ENCODE measurements around the gene ADGRL3.

Gene ADGRL3

DNA sequence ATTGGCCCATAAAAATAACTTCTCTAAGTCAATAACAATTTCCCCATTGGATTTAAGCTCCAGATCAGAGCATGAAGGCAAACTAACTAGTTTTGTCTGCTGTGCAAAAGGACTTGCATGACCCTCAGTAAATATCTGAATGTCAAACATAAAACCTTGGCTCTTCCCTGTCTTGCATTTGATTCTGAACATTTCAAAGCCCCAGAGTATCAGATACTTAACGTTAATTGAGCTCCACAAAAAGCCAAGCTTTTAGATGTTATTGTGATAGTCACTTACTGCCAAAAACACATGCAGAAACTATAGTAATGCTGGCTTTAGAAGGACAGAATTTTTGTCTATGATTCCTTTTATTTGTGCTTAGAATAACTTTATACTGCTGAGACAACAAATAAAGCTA, 664.2 kb downstream of the ADGRL3 start:
- H3K4me3 ChIP-seq (ENCODE audit: low read depth, low read length), result no peak overlapping the region

DNA sequence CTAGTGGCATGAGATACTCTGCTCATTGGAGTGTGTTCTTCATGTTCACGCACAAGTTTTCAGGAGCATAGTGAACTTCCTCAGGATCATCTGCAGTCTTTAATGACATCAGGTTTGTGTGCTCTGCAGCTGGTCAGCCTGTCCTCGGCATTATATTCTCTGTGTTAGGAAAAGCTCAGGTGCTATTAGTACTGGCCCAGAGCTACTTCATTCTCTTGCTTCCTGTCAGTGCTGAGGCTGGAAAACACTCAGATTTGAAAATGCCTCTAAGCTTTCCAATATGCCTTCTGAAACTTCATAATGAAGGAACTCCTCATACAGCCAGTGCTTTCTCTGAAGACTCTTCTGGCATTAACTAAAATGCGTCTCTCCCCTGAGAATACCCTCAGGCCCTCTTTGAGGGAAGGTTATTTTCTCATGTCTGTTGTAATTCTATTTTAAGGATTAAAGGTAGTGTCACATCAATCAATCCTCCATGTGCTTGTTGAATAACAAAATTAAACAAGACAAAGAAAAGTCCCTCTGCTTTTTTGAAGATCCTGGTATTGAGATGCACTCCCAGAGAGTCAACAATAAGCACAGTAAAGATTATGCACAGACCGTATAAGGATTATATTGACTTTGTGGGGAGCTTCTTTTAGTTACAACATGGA, 666.4 kb downstream of the ADGRL3 start:
- H3K4me3 ChIP-seq (ENCODE audit: low read depth, low read length), result no peak overlapping the region

DNA sequence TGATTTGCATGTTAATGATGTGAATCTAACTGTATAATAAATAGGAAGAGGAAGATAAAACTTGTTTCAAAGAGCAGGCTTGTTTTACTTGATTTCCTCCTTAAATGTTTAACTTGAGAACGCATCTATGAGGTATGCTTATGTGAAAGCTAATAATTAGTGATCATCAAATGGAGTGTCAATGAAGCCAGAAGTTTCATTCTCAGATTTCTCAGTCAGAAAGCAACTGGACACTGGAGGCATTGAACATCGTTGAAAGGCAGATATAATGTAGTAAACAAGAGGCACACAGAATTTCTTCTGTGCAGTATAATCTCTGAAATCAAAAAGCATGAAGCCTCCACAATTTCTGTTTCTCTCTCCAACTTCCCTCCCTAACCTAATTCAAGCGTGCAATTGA, 672.9 kb downstream of the ADGRL3 start:
- no peak overlapping the region for H3K4me3 ChIP-seq (ENCODE audit: low read depth, low read length)

DNA sequence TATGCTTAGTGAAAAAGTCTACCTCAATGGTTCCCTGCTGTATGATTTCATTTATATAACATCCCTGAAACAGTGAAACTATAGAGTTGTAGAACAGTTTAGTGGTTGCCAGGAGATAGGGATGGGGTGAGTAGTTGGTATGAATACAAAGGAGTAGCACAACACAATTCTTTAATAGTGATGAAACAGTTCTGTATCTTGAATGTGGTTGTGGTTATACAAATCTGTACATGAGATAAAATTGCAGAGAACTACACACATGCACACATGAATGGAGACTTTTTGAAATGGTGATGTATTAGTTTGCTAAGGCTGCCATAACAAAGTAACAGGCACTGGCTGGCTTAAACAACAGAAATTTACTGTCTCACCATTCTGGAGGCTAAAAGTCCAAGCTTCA, 677.1 kb downstream of the ADGRL3 start:
- H3K4me3 ChIP-seq (ENCODE audit: low read depth, low read length), result no peak overlapping the region

DNA sequence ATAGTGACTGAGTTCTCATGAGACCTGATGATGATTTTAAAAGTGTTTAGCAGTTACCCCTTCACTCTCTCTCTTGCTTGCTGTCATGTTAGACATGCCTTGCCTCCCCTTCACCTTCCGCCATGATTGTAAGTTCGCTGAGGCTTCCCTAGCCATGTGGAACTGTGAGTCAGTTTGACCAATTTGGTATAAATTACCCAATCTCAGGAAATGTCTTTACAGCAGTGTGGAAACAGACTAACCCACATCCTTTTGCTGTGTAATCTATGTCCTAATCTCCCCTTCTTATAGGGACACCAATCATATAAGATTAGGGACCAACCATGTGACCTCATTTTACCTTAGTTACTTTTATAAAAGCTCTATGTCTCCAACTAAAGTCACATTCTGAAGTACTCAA, 677.8 kb downstream of the ADGRL3 start:
- no peak overlapping the region for H3K4me3 ChIP-seq (ENCODE audit: low read depth, low read length)

DNA sequence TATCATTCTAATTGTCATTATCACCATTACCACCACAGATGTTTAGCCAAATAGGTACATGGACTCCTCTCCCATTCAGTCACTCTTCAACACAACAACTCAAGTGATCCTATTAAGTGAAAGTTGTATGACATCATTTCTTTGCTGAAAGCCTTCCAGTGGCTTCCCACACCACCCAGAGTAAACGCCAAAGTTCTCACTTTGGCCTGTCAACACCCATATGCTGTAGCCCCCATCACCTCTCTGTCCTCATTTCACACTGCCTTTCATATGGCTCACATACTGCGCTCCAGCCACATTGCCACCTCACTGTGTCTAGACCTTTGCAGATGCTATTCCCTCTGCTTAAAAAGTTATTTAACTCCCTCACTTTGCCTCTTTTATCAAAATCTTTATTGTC, 682.3 kb downstream of the ADGRL3 start:
- no peak overlapping the region for H3K4me3 ChIP-seq (ENCODE audit: low read depth, low read length)

DNA sequence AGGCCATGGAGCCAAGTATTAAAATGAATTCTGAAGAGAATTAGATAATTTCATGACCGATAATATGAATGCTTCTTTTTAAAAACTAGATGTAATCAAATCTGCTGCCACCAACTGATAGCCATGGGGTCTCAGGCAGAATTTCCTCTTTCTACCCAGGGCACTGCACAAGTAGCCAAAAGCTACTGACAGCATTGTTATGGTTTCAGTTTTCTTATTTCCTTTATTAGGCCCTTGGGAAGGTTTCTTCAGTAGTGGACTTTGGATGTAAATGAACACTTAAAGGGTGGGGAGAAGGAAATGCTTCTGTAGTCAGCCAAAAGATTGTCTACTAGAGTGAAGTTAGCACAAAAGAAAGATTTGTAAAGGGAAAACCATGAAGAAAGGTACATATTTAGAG, 686.0 kb downstream of the ADGRL3 start:
- no peak overlapping the region for H3K4me3 ChIP-seq (ENCODE audit: low read depth, low read length)

DNA sequence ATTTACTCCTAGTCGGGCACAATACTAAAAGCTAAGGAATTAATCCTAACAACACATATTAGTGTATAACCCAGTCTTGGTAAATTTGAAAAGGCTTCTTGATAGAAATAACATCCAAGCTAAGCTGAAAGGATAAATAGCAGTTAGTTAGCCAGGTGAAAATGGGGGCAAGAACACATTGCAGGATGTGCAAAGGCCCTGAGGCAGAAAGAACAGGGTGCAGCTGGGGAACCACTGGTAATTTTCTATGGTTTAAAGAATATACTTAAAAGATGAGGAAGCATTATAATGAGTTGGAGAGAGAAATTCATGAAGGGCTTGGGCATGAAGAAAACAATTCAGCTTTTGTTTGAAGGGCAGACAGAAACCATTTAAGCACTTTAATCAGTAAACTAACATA, 689.0 kb downstream of the ADGRL3 start:
- H3K4me3 ChIP-seq (ENCODE audit: low read depth, low read length), result no peak overlapping the region

DNA sequence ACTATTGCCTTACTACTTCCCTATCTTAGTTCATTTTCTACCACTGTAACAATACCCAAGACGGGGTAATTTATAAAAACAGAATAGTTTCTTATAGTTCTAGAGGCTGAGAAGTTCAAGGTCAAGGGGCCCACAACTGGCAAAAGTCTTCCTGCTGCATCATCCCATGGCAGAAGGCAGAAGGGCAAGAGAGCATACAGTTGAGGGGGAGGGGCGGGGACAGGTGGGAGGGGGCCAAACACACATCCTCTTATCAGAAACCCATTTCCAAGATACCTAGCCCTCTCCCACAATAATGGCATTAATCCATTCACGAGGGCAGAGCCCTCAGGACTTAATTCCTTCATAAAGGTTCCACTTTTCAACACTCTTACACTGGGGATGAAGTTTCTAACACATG, 690.2 kb downstream of the ADGRL3 start:
- no peak overlapping the region for H3K4me3 ChIP-seq (ENCODE audit: low read depth, low read length)

DNA sequence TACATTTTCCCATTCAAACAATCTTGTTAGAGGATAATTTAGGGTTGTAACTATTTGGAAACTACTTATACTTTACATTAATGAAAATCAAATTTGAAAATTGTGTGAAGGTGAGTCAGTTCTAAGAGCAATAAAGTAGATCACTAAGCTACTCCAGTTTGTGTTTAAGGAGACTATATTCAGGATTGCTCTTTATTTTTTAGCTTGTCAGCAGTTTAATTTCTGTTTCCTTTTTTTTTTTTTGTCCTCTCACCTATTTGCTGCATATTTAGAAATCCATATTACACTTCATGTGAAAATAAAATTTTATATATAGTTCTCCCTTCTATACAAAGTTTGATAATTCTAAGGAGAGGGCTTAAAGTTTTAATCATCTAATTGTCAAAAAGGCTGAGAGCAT, 691.8 kb downstream of the ADGRL3 start:
- no peak overlapping the region for H3K4me3 ChIP-seq (ENCODE audit: low read depth, low read length)

DNA sequence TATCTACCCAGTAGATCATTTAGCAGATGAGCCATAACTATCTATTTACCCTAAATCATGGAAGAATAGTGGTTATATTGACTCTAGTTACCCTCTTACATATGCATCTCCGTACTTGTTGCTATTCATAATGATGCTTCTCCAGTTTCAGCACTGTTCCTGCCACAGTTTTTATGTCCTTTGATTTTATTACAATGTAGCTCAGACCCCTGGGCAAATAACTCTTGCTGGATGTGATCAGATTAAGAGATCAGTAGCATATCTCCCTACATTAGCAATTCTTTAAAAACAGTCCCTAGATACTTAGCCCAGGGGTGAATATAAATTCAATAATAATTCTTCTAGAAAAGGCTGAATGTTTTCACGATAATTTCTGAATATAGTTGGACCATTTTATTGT, 696.5 kb downstream of the ADGRL3 start:
- no peak overlapping the region for H3K4me3 ChIP-seq (ENCODE audit: low read depth, low read length)

DNA sequence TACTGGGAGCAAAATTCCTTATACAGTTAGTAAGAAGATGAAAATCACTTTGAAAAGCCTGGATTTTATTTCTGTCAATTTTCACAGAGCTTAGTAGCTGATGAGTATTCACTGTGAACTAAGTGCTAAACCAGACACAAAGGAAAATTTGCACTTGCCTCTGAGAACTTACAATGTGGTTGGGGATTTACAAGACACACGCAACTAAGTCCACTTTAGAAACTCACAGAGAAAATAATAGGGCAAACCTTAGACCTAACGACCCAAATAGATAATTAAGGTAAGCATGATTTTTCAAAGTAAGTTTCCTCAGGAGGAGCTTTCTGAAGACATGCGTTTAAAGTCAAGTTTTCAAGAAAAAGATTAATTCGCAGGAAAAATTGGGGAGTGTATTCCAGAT, 708.9 kb downstream of the ADGRL3 start:
- no peak overlapping the region for H3K4me3 ChIP-seq (ENCODE audit: low read depth, low read length)

DNA sequence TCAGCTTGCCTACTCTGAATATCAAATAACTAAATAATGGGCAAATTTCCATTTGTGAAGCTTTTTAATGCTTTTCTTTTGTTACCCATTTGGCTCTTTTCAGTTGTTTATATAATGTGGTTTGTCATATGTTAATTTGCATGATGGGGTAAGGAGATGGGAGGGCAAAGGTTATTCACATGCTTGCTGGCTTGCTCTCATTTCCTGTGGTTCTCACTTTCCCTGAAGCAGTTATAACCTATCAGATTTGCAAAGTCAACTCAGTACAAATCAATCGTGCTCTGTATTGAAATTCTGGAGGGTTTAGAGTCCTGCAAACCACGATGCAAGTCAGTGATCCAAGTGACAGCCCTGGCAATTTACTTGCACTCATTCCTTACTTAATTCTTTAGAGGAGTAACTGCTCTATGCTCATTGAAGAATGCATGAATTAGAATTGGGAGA, 711.2 kb downstream of the ADGRL3 start:
- no peak overlapping the region for H3K4me3 ChIP-seq (ENCODE audit: low read depth, low read length)

DNA sequence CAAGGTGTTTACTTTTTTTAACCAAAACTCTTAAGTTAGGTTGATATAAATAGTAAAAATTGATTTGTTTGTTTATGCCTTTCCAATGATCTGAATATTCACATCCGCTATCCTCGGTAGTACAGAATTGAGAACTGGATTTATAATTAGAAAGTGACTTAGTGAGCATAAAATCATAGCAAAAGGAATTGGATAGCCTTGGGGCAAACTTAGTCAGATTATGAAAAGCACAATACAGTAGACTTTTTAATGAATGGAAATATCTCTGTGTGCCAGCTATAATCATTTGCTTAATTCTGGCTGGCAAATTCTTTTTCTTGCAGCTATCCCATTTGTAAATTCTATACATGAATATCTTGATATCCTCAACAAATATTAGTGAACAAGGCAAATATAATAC, 713.5 kb downstream of the ADGRL3 start:
- H3K4me3 ChIP-seq (ENCODE audit: low read depth, low read length), result no peak overlapping the region

DNA sequence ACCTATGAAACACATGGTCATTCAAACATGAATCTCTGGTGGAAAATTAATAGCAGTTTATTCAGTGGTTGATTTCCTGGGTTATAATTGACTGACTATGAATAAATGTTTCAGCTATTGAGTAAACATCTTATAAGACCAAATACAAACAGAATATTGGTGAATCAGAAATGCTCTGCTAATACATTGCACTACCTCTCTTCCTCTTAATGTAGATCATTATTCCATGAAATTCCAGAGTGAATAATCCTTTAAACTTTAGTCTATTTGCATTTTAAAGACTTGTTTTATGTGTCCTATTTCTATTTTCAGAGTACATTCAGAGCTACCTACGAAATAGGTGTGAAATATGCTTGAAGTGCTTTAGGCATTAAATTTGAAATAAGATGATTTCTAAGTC, 715.4 kb downstream of the ADGRL3 start:
- H3K4me3 ChIP-seq (ENCODE audit: low read depth, low read length), result no peak overlapping the region

DNA sequence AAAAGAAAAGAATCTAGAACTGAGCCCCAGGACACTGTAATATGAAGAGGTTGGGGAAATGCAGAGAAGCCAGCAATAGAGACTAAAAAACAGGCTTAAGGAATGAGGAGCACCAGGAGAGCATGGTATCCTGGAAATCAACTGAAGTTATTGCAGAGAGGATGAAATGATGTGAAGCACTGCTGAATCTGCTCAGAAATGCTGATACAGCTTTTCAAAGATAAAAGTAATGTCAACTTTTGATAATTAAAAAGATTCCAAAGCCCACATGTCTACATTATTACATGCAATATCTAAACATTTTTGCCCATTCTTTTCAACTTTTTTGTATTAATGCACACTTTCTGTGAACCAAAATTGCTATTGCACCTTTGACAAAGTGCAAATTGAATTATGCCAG, 718.4 kb downstream of the ADGRL3 start:
- no peak overlapping the region for H3K4me3 ChIP-seq (ENCODE audit: low read depth, low read length)

DNA sequence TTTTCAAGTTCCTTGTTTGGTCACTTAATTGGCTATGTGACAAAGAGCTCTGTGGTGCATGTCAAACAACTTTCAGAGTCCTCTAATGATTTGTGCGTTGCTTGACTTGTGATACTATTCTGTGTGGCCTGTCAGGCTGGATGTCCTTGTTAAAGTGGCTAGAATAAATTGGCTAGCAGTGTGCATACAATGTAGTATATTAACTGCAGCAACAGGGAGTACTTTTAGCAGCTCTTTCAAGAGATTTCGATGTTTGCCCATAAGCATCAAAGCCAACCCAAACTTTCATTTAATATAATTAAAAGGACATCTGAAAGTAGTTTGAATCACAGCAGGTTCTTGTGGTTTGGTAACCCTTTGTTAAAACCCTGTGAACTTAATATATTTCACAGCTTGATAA, 718.9 kb downstream of the ADGRL3 start:
- H3K4me3 ChIP-seq (ENCODE audit: low read depth, low read length), result no peak overlapping the region

DNA sequence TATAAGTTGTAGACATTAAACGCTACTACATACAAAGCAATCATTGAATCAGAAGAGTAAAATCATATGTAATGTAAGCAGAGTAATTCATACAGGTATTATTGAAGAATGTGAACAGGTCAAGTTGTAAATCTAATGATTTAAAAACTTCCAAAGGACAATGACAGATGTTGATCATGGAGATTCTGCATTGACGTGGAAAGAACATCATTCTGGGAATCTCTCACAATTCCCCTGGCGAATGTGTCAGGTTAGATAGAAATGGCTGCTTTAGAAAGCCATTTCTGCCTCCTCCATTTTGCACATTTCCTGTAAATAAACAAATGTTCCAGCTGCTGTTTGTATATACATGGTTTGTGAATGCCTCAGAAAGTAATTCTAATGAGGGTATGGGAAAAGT, 719.4 kb downstream of the ADGRL3 start:
- no peak overlapping the region for H3K4me3 ChIP-seq (ENCODE audit: low read depth, low read length)

DNA sequence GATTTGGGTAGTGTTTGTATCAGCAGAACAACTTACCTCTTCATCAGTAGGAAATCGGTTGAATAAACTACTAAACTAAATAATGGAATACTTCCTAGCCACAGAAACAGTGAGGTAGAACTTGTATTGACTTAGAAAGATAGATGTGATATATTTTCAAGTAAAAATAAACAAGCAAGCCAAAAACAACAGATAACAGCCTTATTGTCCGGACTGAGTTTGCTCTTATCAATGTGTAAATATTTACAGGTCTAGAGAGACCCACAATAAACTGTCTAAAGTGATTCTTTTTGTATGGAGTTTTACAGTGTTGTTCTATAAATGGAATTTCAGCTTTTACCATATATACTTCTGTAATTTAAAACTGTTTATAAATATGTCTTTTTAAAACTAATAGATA, 721.8 kb downstream of the ADGRL3 start:
- no peak overlapping the region for H3K4me3 ChIP-seq (ENCODE audit: low read depth, low read length)

DNA sequence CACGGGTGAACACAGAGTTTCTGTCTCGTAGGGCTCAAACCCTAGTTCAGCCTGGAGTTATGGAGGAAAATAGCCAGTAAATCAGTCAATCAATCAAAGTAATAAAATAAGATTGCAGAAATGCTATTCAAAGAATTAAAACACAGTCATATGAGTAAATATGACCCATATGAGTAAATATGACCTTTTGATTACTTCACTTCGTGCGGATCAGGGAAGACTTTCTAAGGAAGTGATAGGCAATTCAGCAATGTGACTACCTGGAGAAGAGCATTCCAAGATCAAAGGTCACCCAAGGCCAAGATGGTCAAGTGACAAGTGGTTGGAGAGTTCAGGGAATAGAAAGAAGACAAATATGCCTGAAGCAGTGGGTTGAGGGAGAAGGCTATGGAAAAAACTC, 722.6 kb downstream of the ADGRL3 start:
- H3K4me3 ChIP-seq (ENCODE audit: low read depth, low read length), result no peak overlapping the region

DNA sequence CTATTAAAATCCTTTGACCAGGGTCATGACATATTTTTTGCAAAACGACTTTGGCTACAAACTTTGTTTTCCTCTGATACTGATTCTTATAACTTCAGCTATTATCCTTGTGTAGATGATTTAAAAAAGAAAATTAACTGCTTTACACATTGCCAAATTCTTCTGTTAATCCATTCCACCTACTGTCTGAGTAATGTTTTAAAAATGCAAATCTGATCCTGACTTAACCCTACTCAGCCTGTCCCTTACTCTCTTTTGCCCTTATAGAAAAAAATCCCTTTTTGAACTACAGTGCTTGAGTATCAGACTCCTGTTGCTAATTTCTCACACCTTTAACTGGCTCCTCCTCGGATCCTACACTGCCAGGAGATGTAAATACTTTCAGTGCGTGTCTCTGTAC, 723.1 kb downstream of the ADGRL3 start:
- H3K4me3 ChIP-seq (ENCODE audit: low read depth, low read length), result no peak overlapping the region

DNA sequence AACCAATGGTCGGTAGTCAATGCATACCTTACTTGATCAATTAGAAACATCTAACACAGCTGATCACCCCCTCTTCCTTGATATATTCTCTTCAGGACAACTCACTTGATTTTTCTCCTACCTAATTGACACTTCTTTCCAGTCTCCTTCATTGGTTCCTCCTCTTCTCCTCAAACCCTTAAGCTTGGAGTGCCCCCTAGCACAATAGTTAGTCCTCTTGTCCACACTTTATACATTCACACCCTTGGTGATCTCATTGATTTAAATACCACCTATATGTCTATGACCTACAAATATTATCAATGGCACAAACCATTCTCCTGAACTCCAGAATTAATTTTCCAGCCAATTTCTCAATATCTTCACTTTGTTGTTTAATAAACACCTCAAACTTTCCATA, 724.0 kb downstream of the ADGRL3 start:
- no peak overlapping the region for H3K4me3 ChIP-seq (ENCODE audit: low read depth, low read length)

DNA sequence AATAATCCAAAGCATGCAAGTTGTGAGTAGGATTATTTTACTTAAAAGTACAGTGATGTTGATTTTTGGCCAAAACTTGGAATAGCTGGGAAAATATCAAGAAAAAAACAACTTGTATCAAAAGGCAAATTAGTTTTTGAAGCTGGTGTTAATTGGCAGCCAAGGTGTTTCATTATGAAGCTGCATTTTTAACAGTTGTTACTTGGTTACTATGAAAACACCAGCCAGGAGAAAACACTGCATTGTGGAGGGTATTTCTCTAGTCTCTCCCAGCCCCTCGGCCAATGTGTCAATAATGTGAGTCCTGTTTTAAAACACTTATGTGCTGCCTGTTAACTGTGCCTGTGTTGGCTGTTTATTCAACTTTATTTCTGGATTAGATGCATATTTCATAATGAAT, 733.4 kb downstream of the ADGRL3 start:
- H3K4me3 ChIP-seq (ENCODE audit: low read depth, low read length), result no peak overlapping the region

DNA sequence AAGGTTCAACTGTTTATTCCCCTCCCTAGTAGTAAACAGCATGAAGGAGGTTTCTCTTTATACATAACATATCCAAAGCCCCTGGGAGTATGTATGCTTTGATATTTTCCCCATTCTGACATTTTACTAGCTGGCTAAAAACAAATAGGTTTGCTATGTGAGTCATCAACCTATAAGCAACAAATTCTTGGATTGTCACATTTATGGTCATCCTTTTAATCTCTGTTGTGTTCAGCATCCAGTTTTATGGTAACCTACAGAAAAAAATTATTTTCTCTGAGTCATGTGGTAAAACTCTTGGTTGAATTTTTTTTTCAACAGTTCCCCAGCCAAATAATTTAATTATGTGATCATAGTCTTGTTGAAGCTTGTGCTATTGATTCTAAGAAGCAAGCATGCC, 734.1 kb downstream of the ADGRL3 start:
- H3K4me3 ChIP-seq (ENCODE audit: low read depth, low read length), result no peak overlapping the region

Data from iPS-11a (cell line).